ENCODE data around the gene SCNM1.

The SCNM1 gene

DNA sequence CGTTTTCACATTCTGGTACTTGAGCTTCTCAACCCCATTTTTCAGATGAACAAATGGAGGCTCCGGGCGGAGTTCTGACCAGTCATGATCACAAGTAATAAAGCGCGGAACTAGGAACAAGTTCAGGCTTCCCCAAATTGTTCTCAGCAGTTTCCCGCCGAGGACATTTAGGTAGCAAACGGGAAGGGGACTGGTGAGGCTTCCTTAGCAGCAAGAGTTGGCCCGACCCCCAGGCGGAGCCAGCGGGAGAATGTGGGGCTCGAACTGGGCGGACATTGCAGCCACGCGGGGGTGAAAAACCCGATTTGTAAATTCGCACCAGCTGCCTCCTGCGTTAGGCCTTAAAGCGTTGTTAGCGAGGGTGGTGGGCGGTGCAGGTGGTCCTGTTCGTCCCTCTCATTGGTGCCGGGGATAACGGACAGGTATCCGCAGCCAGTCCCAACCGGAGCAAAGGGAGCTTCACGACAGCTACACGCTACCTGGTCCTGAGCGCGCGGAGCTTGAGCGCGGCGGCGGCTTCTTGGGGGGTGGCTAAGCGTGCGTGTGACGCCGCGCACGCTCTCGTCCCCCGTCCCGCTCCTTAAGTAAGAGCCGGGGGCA is 34.9 kb upstream of the SCNM1 start:
- H3K36me3 ChIP-seq (ENCODE audit: control insufficient read depth in 2 of 2, insufficient read depth in 1 of 2, low read length in 2 of 2): peaks cover 0 to 34% of the 10 kb centered on the region in 2 experiments; a peak in 1 of 3 replicates
- 0 out of 2 replicates have a peak, but pooled peaks cover 2% of the 10 kb centered on the region for H3K4me1 ChIP-seq (ENCODE audit: control insufficient read depth, insufficient read depth, low read length)
- ChIA-PET CTCF (interaction anchor here (1.1 kb wide), 1 partner anchor 68 kb away, joined by 3 read pairs; no protein-coding TSS in a partner anchor), POLR2A (no interaction called here)
- H3K4me3 ChIP-seq (ENCODE audit: low read depth, low read length): no peak overlapping the region
- no peak overlapping the region for H3K27ac ChIP-seq (ENCODE audit: extremely low read depth, low read depth, low read length)
- no peak for TF ChIP-seq ZSCAN30 (tag by site-specific recombination; IDR thresholded peaks at IDR 0.05)
- TF ChIP-seq ZIC2 (tag by site-specific recombination; IDR thresholded peaks at IDR 0.05): no peak
- no peaks in the 10 kb centered on the region for H3K9me3 ChIP-seq (ENCODE audit: control insufficient read depth, insufficient read depth, low read depth, low read length)

DNA sequence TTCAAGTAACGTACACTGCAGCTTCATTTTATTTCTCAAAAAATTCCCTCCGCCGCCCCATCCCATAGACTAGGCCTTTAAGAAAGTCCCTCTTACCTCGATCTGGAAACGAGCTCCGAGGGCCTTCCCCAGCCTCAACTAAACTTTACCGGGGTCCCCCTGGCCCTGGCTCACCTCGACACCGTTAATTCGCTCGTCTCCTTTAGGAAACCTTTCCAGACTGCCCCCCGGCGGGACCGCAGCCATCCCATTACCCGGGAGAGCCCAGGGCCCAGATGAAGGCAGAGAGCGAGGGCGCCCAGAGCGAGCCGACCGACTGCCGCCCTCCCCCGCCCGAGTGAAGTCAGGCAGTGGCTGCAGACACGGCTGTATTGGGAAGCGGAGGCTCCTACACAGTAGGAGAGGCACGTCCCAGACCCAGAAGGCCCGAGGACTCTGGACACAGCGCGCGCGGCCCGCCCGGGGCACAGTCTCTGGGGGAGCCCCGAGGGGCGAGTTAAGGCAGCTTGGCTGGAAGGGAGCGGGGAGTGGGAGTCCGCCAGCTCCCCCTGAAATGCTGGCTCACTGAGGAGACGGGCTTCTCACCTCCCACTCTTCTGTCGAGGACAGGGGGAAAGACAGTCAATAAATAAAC is 34.1 kb upstream of the SCNM1 start:
- H3K36me3 ChIP-seq (ENCODE audit: control insufficient read depth in 2 of 2, insufficient read depth in 1 of 2, low read length in 2 of 2): peaks cover 0 to 41% of the 10 kb centered on the region in 2 experiments; a peak in 1 of 3 replicates
- no peak for TF ChIP-seq ZNF777 (tag by site-specific recombination; IDR thresholded peaks at IDR 0.05; ENCODE audit: borderline replicate concordance)
- TF ChIP-seq ZNF274 (IDR thresholded peaks at IDR 0.05; ENCODE audit: low read length): no peak
- TF ChIP-seq ZNF274 (tag by site-specific recombination; IDR thresholded peaks at IDR 0.05; ENCODE audit: borderline replicate concordance): no peak
- no peak for TF ChIP-seq ZNF10 (tag by site-specific recombination; IDR thresholded peaks at IDR 0.05)
- no peak for TF ChIP-seq MZF1 (tag by site-specific recombination; IDR thresholded peaks at IDR 0.05; ENCODE audit: borderline replicate concordance)
- no peak for TF ChIP-seq ZBTB17 (tag by site-specific recombination; IDR thresholded peaks at IDR 0.05)
- no peak for TF ChIP-seq ZNF221 (tag by site-specific recombination; IDR thresholded peaks at IDR 0.05; ENCODE audit: borderline replicate concordance)
- TF ChIP-seq, protein P1, sequence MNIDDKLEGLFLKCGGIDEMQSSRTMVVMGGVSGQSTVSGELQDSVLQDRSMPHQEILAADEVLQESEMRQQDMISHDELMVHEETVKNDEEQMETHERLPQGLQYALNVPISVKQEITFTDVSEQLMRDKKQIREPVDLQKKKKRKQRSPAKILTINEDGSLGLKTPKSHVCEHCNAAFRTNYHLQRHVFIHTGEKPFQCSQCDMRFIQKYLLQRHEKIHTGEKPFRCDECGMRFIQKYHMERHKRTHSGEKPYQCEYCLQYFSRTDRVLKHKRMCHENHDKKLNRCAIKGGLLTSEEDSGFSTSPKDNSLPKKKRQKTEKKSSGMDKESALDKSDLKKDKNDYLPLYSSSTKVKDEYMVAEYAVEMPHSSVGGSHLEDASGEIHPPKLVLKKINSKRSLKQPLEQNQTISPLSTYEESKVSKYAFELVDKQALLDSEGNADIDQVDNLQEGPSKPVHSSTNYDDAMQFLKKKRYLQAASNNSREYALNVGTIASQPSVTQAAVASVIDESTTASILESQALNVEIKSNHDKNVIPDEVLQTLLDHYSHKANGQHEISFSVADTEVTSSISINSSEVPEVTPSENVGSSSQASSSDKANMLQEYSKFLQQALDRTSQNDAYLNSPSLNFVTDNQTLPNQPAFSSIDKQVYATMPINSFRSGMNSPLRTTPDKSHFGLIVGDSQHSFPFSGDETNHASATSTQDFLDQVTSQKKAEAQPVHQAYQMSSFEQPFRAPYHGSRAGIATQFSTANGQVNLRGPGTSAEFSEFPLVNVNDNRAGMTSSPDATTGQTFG (tag by site-specific recombination; IDR thresholded peaks at IDR 0.05; ENCODE audit: borderline replicate concordance): no peak
- no peak for TF ChIP-seq BCL11A (tag by site-specific recombination; IDR thresholded peaks at IDR 0.05; ENCODE audit: low read depth)
- TF ChIP-seq ZNF335 (tag by site-specific recombination; conservative IDR thresholded peaks at IDR 0.05): no peak
- no peaks in the 10 kb centered on the region for H3K4me1 ChIP-seq (ENCODE audit: control insufficient read depth, insufficient read depth, low read length)
- CTCF ChIA-PET: interaction anchor here (1.1 kb wide), 1 partner anchor 69 kb away, joined by 3 read pairs; no protein-coding TSS in a partner anchor
- no peak overlapping the region for H3K27ac ChIP-seq (ENCODE audit: extremely low read depth, low read depth, low read length)
- H3K9me3 ChIP-seq (ENCODE audit: control insufficient read depth, insufficient read depth, low read depth, low read length): no peaks in the 10 kb centered on the region
- POLR2A ChIA-PET: no interaction called here
- no peak overlapping the region for H3K4me3 ChIP-seq (ENCODE audit: low read depth, low read length)

DNA sequence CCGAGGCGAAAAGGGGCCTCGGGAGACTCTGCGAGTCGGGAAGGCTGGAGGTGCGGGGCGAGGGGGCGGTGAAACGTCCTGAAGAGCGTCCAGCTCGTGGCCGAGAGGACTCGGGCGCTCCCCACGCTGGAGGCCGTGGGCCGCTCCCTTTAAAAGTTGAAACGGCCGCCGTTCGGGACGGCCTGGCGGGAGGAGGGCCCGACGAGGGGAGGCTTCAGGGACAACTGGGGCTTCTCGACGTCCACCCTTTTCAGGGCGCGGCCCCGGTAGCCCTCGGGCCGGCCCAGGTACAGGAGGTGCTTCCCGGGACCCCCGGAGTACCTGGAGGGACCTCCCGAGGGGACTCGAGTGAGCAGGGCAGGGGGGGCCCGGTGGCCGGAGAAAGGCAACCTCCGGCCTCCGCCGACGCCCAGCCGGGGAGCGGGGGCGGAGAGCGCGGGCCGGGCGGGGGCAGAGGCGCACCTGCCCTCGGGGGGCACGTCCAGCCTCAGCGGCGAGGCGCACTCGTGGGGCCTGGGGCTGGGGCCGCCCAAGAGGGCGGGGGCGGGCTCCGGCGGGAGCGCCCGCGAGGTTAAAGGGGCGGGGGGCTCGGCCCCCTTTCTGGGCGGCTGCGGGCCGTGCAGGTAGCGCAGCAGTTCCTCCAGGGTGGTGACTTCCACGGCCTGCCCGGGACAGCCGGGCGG is 33.5 kb upstream of the SCNM1 start:
- H3K27ac ChIP-seq (ENCODE audit: extremely low read depth, low read depth, low read length): no peak overlapping the region
- no peaks in the 10 kb centered on the region for H3K4me1 ChIP-seq (ENCODE audit: control insufficient read depth, insufficient read depth, low read length)
- POLR2A ChIA-PET: no interaction called here
- no peak overlapping the region for H3K4me3 ChIP-seq (ENCODE audit: low read depth, low read length)
- H3K9me3 ChIP-seq (ENCODE audit: control insufficient read depth, insufficient read depth, low read depth, low read length): no peaks in the 10 kb centered on the region
- TF ChIP-seq, protein P2, sequence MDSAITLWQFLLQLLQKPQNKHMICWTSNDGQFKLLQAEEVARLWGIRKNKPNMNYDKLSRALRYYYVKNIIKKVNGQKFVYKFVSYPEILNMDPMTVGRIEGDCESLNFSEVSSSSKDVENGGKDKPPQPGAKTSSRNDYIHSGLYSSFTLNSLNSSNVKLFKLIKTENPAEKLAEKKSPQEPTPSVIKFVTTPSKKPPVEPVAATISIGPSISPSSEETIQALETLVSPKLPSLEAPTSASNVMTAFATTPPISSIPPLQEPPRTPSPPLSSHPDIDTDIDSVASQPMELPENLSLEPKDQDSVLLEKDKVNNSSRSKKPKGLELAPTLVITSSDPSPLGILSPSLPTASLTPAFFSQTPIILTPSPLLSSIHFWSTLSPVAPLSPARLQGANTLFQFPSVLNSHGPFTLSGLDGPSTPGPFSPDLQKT (IDR thresholded peaks at IDR 0.05; ENCODE audit: borderline replicate concordance, low read depth, low read length): no peak
- CTCF ChIA-PET: no interaction called here
- peaks cover 0 to 45% of the 10 kb centered on the region in 2 experiments; a peak in 1 of 3 replicates for H3K36me3 ChIP-seq (ENCODE audit: control insufficient read depth in 2 of 2, insufficient read depth in 1 of 2, low read length in 2 of 2)

Measured in HEK293 (cell line).